Measurements from ENCODE around the gene OR5H14. TPM values are rescaled to one million over a fixed set of nuclear protein-coding genes. Genes with fewer than 3 reads are reported as not detected.

The OR5H14 gene
- total RNA-seq, 2 donors from 2014 or later = not detected

DNA sequence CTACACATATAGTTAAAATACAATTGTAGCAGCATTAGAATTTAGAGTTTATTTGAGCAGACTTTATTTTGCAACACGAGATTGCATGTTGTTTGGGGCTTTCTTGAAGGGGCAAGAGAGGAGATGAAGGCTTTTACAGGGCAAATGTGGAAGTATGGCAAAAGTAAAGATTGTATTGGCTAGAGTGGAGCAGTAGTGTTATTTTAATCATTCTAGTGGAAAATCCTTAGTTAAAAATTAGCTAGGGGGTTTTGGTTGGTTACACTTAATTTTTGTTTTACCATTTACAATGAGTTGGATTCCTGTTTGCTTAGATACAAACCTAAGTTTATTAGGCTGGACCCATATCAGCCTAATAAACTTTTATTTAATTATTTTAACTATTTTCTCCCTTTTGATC lies 23.8 kb downstream of the OR5H14 start:
- no peaks in the 10 kb centered on the region for H3K4me1 ChIP-seq
- no peak for TF ChIP-seq CTCF (IDR thresholded peaks at IDR 0.05)
- TF ChIP-seq POLR2A (IDR thresholded peaks at IDR 0.05) = no peak
- H3K36me3 ChIP-seq (replicated peaks in 1 of 2; ENCODE audit: insufficient read depth in 1 of 2, low read depth in 2 of 2) = no peaks in the 10 kb centered on the region
- DNase-seq (no peak), ATAC-seq (no peak)
- no peak overlapping the region for H3K27ac ChIP-seq
- H3K27me3 ChIP-seq = no peaks in the 10 kb centered on the region
- 31 to 33% methylated on average over 1 of the region's 1 CpG for WGBS, 2 donors
- intact Hi-C loops (cut with DNase I) = no loop called here
- no peak overlapping the region for H3K4me3 ChIP-seq
- no peaks in the 10 kb centered on the region for H3K9me3 ChIP-seq

DNA sequence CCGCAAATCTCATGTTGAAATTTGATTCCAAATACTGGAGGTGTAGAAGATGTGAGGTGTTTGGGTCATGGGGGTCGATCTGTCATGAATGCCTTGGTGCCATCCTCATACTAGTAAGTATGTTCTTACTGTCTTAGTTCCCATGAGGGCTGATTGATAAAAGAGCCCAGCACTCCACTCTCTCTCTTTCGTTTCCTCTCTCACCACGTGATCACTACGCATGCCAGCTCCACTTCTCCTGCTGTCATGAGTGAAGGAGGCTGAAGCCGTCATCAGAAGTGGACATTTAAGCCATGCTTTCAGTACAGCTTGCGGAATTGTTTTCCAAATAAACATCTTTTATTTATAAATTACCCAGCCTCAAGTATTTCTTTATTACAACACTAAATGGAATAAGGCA lies 25.3 kb downstream of the OR5H14 start:
- Histone ChIP-seq H3K27me3 (no peaks in the 10 kb centered on the region), H3K9me3 (no peaks in the 10 kb centered on the region), H3K4me1 (no peaks in the 10 kb centered on the region), H3K27ac (no peak overlapping the region), H3K36me3 (replicated peaks in 1 of 2; ENCODE audit: insufficient read depth in 1 of 2, low read depth in 2 of 2) (no peaks in the 10 kb centered on the region), H3K4me3 (no peak overlapping the region)
- TF ChIP-seq POLR2A (IDR thresholded peaks at IDR 0.05) = no peak
- TF ChIP-seq CTCF (IDR thresholded peaks at IDR 0.05) = no peak
- ATAC-seq (no peak), DNase-seq (no peak)
- WGBS, 2 donors = 49 to 56% methylated on average over 7 of the region's 7 CpGs
- intact Hi-C loops (cut with DNase I) = no loop called here

- H3K4me1 ChIP-seq = no peaks in the 10 kb centered on the region
- WGBS, 2 donors = 56 to 70% methylated on average over 3 of the region's 3 CpGs
- H3K36me3 ChIP-seq (replicated peaks in 1 of 2; ENCODE audit: insufficient read depth in 1 of 2, low read depth in 2 of 2) = no peaks in the 10 kb centered on the region
- no peak overlapping the region for H3K4me3 ChIP-seq
- no peak for TF ChIP-seq CTCF (IDR thresholded peaks at IDR 0.05)
- no peak for TF ChIP-seq POLR2A (IDR thresholded peaks at IDR 0.05)
- ATAC-seq = no peak
- H3K9me3 ChIP-seq = no peaks in the 10 kb centered on the region
- intact Hi-C loops (cut with DNase I) = no loop called here
- no peaks in the 10 kb centered on the region for H3K27me3 ChIP-seq
- no peak for DNase-seq
- H3K27ac ChIP-seq = no peak overlapping the region
Observed at GRCh38 chr3:98180319-98180890, 33.1 kb downstream of the OR5H14 start.

- Histone ChIP-seq H3K4me1 (no peaks in the 10 kb centered on the region), H3K4me3 (no peak overlapping the region), H3K27me3 (no peaks in the 10 kb centered on the region), H3K9me3 (no peaks in the 10 kb centered on the region), H3K36me3 (replicated peaks in 1 of 2; ENCODE audit: insufficient read depth in 1 of 2, low read depth in 2 of 2) (no peaks in the 10 kb centered on the region), H3K27ac (no peak overlapping the region)
- intact Hi-C loops (cut with DNase I) = no loop called here
- ATAC-seq (no peak), DNase-seq (no peak)
- TF ChIP-seq POLR2A (IDR thresholded peaks at IDR 0.05) = no peak
Observed at GRCh38 chr3:98182196-98182595, 34.9 kb downstream of the OR5H14 start.

DNA sequence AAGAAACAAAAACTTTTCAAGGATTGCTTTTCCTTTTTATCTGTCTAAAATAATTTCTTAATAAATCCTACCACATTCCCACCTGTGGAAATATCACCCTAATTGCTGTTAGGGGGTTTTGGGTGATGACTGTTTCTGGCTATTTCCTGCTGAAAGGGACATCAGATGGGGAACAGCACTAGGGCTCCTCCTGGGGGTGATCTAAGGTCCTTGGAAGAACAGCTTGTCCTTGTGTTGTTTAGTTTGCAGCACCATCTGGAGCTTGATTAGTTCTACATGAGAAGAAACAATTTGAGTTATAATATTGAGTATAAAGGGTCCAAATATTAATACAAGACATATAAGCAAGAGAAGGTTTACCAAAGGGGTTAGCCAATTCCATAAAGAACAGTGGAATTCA lies 37.9 kb downstream of the OR5H14 start:
- Histone ChIP-seq H3K9me3 (no peaks in the 10 kb centered on the region), H3K4me3 (no peak overlapping the region), H3K4me1 (no peaks in the 10 kb centered on the region), H3K27ac (no peak overlapping the region), H3K36me3 (replicated peaks in 1 of 2; ENCODE audit: insufficient read depth in 1 of 2, low read depth in 2 of 2) (no peaks in the 10 kb centered on the region), H3K27me3 (no peaks in the 10 kb centered on the region)
- no peak for ATAC-seq
- intact Hi-C loops (cut with DNase I) = no loop called here
- no peak for DNase-seq
- TF ChIP-seq CTCF (IDR thresholded peaks at IDR 0.05) = no peak
- TF ChIP-seq POLR2A (IDR thresholded peaks at IDR 0.05) = no peak
